Common myeloid progenitor, CD34-positive (primary cell): ENCODE results near the gene BBOX1.
"Not testable (repeated sequence)": the region's sequence is repeated elsewhere in the genome, so short reads cannot be mapped to it uniquely, and the experiment has no call there.

Experiments
- CTCF ChIA-PET: fragments of 350-600 bp; sonication (Branson Sonifier 250); formaldehyde crosslinking; loops from one replicate; lab custom pipeline; 2021; ENCODE audit warnings: antibody characterized with exemption; lab: Charles Lee
- POLR2A ChIA-PET: fragments of 350-600 bp; sonication (Branson Sonifier 250); formaldehyde crosslinking; loops from one replicate; lab custom pipeline; 2021; ENCODE audit warnings: antibody characterized with exemption; lab: Charles Lee
- DNase-seq, 3 donors: peaks; one replicate each; pipeline versions ENCODE4 v3.0.0 to v3.0.0-alpha.2; 2013
- H3K27ac ChIP-seq, 2 experiments: 1 replicate in 1 of 2; 2 replicates in 1 of 2; pipeline ENCODE4 v1.7.0; 2013; ENCODE audit warnings: inconsistent platforms in 2 of 2, low read length in 2 of 2, mild to moderate bottlenecking in 2 of 2, low read depth in 1 of 2, moderate library complexity in 1 of 2; ENCODE audit not compliant: severe bottlenecking in 2 of 2, insufficient read depth in 1 of 2, poor library complexity in 1 of 2
- H3K27me3 ChIP-seq, 5 experiments: replicated peaks in 2 of 5; 1 replicate in 3 of 5; 2 replicates in 2 of 5; pipeline versions ENCODE4 v1.6.1 to v1.7.0; 2013; ENCODE audit warnings: low read length in 4 of 5, mild to moderate bottlenecking in 2 of 5, moderate library complexity in 2 of 5, inconsistent platforms in 1 of 5; ENCODE audit not compliant: insufficient read depth in 5 of 5, control insufficient read depth in 4 of 5
- H3K36me3 ChIP-seq, 4 experiments: 1 replicate in 2 of 4; 2 replicates in 2 of 4; pipeline versions ENCODE4 v1.6.1 to v1.7.0; 2013; ENCODE audit warnings: low read length in 3 of 4, control low read depth in 1 of 4, mild to moderate bottlenecking in 1 of 4; ENCODE audit not compliant: control insufficient read depth in 4 of 4, insufficient read depth in 4 of 4
- H3K4me1 ChIP-seq, 4 experiments: 1 replicate in 3 of 4; 2 replicates in 1 of 4; pipeline versions ENCODE4 v1.6.1 to v1.7.1; 2013; ENCODE audit warnings: low read length in 3 of 4, mild to moderate bottlenecking in 3 of 4, control low read depth in 1 of 4, inconsistent platforms in 1 of 4, moderate library complexity in 1 of 4; ENCODE audit not compliant: control insufficient read depth in 4 of 4, insufficient read depth in 4 of 4; ENCODE audit errors: control extremely low read depth in 1 of 4
- H3K4me3 ChIP-seq, 7 experiments: 1 replicate in 4 of 7; 2 replicates in 3 of 7; pipeline versions ENCODE4 v1.5.1 to v1.7.0; 2013; ENCODE audit warnings: mild to moderate bottlenecking in 7 of 7, low read length in 6 of 7, moderate library complexity in 6 of 7, inconsistent platforms in 2 of 7, low read depth in 2 of 7, control low read depth in 1 of 7; ENCODE audit not compliant: insufficient read depth in 4 of 7, control insufficient read depth in 1 of 7; ENCODE audit errors: extremely low read depth in 1 of 7
- H3K9me3 ChIP-seq, 5 experiments: 1 replicate in 4 of 5; 2 replicates in 1 of 5; pipeline versions ENCODE4 v1.6.1 to v1.7.1; 2013; ENCODE audit warnings: low read length in 4 of 5, mild to moderate bottlenecking in 2 of 5, inconsistent platforms in 1 of 5, low read depth in 1 of 5, moderate library complexity in 1 of 5; ENCODE audit not compliant: control insufficient read depth in 4 of 5, insufficient read depth in 2 of 5; ENCODE audit errors: control extremely low read depth in 1 of 5
- WGBS: methylation state at CpG from one replicate; pipeline ENCODE4 v1.1.5; 2013; ENCODE audit not compliant: insufficient coverage; 5-methylcytosine and 5-hydroxymethylcytosine counted together

BBOX1 gene

DNA sequence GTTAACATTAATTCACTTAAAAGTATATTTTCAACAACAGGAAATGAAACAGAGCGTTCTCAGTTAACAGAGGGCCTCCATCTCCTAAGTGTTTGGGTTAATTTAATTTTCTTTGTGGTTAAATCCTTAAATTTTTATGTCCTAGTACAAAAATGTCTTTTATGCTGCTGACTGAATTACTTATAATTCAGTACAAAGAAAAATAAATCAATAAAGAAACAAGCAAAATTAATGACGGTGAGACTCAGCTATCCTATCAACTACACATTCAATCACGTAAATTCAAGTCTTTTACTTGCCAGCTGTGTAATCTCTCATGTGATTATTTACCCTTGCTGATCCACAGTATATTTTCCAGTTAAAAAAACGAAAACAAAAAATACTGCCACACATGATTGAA, 81.4 kb downstream of the BBOX1 start:
- Histone ChIP-seq H3K27ac (no peak overlapping the region), H3K9me3 (no peaks in the 10 kb centered on the region), H3K4me1 (no peaks in the 10 kb centered on the region), H3K4me3 (no peak overlapping the region), H3K36me3 (no peaks in the 10 kb centered on the region), H3K27me3 (no peaks in the 10 kb centered on the region)
- 100% methylated on average over 2 of the region's 4 CpGs for WGBS
- ChIA-PET POLR2A (no interaction called here), CTCF (no interaction called here)
- DNase-seq: no peak

DNA sequence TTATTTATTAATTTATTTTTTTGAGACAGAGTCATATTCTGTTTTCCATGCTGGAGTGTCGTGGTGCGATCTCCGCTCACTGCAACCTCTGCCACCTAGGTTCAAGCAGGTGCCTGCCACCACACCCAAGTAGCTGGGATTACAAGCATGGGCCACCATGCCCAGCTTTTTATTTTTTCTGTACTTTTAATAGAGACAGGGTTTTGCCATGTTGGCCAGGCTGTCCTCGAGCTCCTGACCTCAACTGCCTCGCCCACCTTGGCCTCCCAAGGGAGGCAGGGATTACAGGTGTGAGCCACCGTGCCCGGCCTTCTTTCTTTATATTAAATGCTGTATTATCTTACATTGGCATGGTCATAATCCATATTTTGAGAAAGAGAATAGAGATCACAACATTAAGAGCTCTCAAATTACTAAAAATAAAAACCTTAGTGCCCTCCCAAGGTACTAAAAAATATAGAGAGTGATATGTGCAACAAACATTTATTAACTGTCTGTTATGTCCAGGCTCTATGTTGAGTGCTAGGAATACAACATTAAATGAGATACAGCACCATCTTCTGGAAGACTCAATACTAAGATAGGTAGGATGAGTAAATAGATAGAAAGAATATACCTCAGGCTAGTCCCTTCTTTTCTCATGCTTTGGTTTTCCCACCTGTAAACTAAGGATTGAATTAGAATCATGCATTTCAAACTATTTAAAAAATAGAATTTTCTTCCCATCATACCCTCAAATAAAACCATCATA, 84.1 kb downstream of the BBOX1 start:
- ChIA-PET POLR2A (no interaction called here), CTCF (no interaction called here)
- Histone ChIP-seq H3K4me3 (no peak overlapping the region), H3K36me3 (no peaks in the 10 kb centered on the region), H3K4me1 (no peaks in the 10 kb centered on the region), H3K27me3 (no peaks in the 10 kb centered on the region), H3K9me3 (no peaks in the 10 kb centered on the region), H3K27ac (no peak overlapping the region)
- WGBS: no CpG with 5 or more reads among the region's 7 CpGs
- no peak for DNase-seq

DNA sequence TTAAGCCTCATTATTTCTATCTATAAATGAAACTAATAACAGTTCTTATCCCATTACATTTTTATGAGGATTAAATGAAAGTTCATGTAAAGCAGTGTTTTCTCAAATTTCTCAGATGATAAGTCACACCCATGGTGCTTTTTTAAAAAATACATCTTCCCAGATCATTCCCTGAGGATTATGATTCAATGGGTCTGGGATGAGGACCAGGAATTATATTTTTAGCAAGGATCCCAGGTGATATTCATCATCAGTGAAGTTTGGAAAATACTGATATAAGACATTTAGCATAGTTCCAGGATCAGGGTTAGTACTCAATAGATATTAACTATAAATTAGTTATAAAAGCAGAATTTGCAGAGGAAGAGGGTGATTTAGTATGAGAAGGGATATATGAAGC, 89.1 kb downstream of the BBOX1 start:
- Histone ChIP-seq H3K27me3 (no peaks in the 10 kb centered on the region), H3K4me1 (no peaks in the 10 kb centered on the region), H3K27ac (no peak overlapping the region), H3K9me3 (peaks cover 0 to 4% (median 0%) of the 10 kb centered on the region in 5 experiments), H3K36me3 (no peaks in the 10 kb centered on the region), H3K4me3 (no peak overlapping the region)
- POLR2A ChIA-PET: no interaction called here
- no peak for DNase-seq
- CTCF ChIA-PET: no interaction called here

DNA sequence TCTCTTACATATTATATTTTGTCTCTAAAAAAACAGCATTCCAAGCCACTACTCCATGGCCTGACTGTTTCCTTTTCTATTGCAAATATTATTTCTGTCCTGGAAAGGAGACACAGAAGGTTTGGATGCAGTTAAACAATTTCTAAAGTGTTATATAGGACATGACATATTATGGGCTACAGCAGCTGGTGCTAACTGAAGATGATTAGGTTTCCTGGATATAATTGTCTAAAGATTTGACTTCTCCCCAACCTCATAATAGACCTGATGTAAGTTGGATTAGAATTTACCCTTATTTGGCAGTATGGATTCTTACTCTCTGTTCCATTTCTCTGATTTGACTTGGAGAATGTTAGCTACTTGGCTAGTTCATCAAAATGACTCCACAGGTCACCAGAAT, 90.2 kb downstream of the BBOX1 start:
- ChIA-PET POLR2A (no interaction called here), CTCF (no interaction called here)
- Histone ChIP-seq H3K27me3 (no peaks in the 10 kb centered on the region), H3K9me3 (peaks cover 0 to 4% (median 0%) of the 10 kb centered on the region in 5 experiments), H3K4me3 (no peak overlapping the region), H3K4me1 (no peaks in the 10 kb centered on the region), H3K36me3 (no peaks in the 10 kb centered on the region), H3K27ac (no peak overlapping the region)
- no peak for DNase-seq

DNA sequence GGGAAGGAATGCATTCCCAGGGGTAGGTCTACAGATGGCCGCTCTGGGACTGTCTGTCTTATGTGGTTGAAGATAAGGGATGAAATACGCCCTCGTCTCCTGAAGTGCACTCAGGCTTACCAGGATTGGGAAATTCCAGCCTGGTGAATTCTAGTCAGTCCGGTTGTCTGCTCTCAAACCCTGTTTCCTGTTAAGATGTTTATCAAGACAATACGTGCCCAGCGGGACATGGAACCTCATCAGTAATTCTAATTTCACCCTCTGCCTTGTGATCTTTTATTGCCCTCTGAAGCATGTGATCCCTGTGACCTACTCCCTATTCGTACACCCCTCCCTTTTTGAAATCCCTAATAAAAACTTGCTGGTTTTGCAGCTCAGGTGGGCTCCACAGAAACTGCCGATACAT, 95.3 kb downstream of the BBOX1 start:
- WGBS: 96% methylated on average over 5 of the region's 8 CpGs
- CTCF ChIA-PET: not testable (repeated sequence)

DNA sequence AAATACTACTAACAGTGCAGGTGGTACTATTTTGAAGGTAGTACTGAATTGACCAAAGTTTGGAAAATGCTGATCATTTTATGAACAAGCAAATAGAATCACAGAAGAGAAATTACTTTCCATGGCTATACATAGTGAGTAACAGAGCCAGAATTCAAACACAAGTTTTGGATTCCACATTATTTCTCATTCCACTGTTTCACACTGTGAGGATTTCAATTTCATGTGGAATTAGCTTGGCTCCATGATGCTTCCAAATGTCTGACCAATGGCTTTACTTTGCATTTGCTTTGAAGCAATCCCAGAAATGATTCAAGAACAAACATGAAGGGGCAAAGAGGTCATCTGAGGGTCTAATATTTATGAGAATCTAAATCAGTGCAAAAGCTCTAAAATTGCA, 98.1 kb downstream of the BBOX1 start:
- no peak for DNase-seq
- CTCF ChIA-PET: no interaction called here
- Histone ChIP-seq H3K36me3 (no peaks in the 10 kb centered on the region), H3K27ac (no peak overlapping the region), H3K4me3 (no peak overlapping the region), H3K4me1 (no peaks in the 10 kb centered on the region), H3K27me3 (no peaks in the 10 kb centered on the region), H3K9me3 (peaks cover 0 to 3% (median 0%) of the 10 kb centered on the region in 5 experiments)
- POLR2A ChIA-PET: no interaction called here

More for the DNA sequence above, 95.3 kb downstream of the BBOX1 start:
- H3K4me3 ChIP-seq, H3K36me3 ChIP-seq, H3K27me3 ChIP-seq, H3K27ac ChIP-seq, H3K4me1 ChIP-seq, DNase-seq, POLR2A ChIA-PET, H3K9me3 ChIP-seq: not testable (repeated sequence)

DNA sequence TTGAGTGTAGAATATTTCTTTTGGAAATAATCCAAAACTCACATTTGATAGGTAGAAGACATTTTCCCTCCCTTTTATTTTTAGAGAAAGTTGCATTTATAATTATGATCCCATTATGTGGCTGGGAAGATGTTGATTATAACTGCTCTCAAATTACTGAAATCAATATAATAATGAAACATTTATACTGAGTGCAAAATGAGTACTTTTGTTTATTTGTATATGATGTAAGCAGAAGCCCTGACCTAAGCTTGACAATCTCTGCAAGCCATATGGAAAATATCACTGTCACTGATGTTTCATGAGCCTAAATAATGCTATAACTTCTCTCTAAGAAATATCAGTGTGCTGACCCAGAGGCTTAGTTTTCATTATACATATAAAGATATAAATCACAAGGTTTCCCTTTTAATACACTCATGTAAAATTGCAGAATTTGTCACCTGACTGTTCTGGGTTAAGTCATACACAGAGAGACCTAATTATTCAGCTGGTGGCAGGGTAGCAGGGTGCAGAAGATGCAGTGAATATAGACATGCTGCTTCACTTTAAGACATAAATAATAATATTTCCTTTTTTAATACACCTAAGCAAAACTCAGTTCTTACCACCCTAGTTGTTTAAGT, 99.2 kb downstream of the BBOX1 start:
- POLR2A ChIA-PET: no interaction called here
- H3K4me3 ChIP-seq: no peak overlapping the region
- H3K27ac ChIP-seq: no peak overlapping the region
- peaks cover 0 to 3% (median 0%) of the 10 kb centered on the region in 5 experiments for H3K9me3 ChIP-seq
- H3K4me1 ChIP-seq: no peaks in the 10 kb centered on the region
- DNase-seq: no peak
- H3K27me3 ChIP-seq: no peaks in the 10 kb centered on the region
- CTCF ChIA-PET: interaction anchor here (1.2 kb wide), 1 partner anchor 18 kb away, joined by 4 read pairs; no protein-coding TSS in a partner anchor
- no peaks in the 10 kb centered on the region for H3K36me3 ChIP-seq
